Stimulated activated CD4-positive, alpha-beta T cell treated with anti-CD3 and anti-CD28 coated beads, Interleukin-4, amount 100 ng/mL, for 1 hour (primary cell): Measurements from ENCODE around the gene ARHGAP24.
"Not testable (repeated sequence)": the region's sequence is repeated elsewhere in the genome, so short reads cannot be mapped to it uniquely, and the experiment has no call there.

Experiments used
- DNase-seq: peaks from one replicate; pipeline ENCODE4 v3.0.0-alpha.2; 2020

Gene ARHGAP24

DNA sequence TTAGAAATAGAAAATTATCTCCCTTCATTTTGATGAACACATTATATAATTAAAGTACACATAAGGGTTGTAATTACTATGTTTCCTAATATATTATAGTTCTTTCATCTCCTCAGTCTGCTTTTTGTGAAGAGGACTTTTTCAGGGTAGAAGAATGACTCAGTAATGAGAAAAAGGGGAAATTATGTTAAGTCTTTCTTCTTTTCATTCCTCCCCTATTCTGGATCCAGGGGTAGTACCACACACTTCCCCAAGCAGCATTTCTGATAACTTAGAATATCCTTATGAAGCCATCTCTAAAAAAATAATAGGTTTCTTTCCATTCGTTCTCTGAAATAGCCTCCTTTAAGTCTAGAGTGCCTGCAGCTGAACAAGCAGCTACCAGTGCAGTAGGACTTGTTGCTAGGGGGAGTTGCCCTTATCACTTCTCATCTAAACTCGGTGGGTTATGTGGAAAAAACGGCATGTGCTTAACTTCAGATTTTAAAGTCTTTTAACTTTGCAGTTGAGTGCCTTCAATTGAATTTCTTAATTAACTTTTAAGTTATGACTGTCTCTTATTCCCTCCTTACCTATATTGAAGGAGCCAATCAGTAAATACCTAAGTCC lies 184.8 kb downstream of the ARHGAP24 start:
- no peak for DNase-seq

DNA sequence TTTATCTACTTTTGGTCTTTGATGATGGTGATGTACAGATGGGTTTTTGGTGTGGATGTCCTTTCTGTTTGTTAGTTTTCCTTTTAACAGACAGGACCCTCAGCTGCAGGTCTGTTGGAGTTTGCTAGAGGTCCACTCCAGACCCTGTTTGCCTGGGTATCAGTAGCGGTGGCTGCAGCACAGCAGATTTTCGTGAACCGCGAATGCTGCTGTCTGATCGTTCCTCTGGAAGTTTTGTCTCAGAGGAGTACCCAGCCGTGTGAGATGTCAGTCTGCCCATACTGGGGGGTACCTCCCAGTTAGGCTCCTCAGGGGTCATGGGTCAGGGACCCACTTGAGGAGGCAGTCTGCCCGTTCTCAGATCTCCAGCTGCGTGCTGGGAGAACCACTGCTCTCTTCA lies 191.7 kb downstream of the ARHGAP24 start:
- not testable (repeated sequence) for DNase-seq

DNA sequence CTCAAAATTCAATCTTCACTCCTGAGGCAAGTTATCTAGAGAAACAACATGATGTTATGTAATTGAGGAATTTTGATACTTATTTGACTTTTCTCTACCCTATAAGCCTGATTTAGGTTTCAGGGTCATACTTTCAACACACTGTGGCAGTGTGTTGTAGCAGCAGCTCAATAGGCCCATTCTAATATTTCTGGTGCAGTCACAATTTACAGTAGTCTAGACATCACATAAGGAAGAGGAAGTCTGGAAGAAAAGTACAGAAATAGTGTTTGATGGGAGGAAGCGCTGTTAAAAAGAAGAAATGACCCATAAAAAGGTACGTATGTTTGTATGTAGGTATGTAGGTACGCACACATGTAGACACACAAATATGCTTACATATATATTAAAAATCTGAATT lies 194.3 kb downstream of the ARHGAP24 start:
- DNase-seq: no peak

DNA sequence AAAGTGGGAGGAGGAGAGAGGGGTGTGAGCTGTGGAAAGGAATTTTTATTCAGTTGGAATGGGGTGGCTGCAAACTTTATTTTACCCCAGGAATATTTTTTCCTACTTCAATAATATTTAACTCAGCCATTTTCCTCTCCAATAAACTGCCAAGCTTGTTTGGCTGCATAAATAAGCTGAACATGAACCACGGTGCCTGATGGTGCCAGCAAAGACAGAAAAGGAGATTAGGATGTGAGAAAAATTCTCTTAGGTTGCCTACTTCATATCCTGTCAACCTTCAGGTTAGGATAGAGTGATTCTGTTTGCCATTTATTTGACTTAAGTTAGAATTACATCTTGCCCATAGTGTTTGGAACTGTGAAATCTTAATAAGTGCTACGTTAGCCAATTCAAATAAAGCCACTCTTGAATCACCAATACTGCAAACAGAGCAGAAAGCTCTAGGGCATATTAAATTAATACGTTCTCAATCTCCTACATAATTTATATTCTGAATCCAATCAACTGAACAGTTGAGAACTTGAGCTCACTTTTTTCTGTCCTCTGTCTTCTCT lies 195.1 kb downstream of the ARHGAP24 start:
- DNase-seq: no peak

DNA sequence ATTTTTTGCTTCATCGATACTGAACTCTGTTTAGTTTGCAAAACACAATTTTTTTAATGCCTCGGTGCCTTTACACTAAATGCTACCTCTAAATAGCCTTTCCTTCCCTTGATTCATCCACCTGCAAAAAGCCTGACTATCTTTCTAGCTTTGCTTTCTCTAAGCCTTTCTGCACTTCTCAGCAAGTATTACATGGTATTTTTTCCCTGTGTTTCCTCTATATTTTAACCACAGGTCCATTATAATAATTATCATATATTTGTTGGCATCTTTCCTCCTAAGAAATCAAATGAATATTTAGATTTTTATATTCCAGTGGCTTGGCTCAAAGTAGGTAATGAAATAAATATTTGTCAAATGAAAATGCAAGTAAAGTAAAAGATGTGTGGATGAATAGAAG lies 196.2 kb downstream of the ARHGAP24 start:
- no peak for DNase-seq

DNA sequence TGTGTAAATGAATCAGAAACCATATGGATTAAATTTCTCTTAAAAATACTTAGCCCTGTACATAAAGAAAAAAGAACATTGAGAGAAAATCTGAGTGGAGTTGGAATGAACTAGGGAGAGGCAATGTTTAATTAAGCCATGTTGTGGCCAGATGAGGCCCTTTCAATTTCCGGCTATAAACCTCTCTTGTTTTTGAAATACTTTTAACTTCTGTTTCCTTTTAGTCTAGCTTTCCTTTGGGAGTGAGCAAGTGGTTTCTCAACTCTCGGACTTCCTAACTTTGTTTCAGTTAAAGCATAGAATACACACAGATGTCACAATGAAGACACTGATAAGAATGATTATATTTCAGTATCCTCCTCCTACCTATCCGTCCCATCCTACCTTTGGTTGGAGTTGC lies 197.2 kb downstream of the ARHGAP24 start:
- DNase-seq: no peak

DNA sequence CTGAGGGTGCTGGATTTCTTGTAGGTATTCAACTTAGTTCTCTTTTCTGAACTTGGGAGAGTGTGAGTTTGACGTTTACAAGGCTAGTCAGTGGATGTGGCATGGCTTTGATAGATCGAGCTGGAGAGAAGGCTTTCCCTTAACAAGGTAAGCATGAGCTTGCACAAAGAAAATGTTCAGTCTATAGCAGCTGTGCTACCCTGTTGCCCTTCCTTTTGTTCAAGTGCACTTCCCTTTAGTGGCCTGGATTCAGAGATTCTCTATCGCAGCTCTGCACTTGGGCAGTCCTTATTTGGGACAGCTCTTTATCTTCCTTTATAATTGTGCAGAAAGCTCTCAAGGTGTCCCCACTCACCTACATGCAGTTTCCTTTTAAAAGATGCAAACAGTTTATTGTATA lies 198.0 kb downstream of the ARHGAP24 start:
- no peak for DNase-seq

DNA sequence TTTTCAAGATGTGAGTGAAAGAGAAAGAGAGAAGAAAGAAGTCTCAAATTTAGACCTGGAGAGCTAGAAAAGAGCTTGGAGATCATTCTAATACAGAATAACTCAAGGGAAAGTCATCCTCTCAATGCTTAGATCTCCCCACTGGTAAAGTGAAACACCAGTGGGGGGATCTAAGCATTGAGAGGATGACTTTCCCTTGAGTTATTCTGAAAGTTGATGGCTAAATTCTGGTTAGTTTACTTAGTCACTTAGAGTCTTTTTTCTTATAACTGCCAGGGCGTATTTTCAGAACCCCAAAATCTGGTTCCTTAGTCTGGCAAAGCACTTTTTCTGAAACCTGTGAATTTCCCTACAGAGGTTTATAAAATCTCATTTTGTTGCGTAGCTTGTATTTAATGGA lies 198.6 kb downstream of the ARHGAP24 start:
- no peak for DNase-seq

DNA sequence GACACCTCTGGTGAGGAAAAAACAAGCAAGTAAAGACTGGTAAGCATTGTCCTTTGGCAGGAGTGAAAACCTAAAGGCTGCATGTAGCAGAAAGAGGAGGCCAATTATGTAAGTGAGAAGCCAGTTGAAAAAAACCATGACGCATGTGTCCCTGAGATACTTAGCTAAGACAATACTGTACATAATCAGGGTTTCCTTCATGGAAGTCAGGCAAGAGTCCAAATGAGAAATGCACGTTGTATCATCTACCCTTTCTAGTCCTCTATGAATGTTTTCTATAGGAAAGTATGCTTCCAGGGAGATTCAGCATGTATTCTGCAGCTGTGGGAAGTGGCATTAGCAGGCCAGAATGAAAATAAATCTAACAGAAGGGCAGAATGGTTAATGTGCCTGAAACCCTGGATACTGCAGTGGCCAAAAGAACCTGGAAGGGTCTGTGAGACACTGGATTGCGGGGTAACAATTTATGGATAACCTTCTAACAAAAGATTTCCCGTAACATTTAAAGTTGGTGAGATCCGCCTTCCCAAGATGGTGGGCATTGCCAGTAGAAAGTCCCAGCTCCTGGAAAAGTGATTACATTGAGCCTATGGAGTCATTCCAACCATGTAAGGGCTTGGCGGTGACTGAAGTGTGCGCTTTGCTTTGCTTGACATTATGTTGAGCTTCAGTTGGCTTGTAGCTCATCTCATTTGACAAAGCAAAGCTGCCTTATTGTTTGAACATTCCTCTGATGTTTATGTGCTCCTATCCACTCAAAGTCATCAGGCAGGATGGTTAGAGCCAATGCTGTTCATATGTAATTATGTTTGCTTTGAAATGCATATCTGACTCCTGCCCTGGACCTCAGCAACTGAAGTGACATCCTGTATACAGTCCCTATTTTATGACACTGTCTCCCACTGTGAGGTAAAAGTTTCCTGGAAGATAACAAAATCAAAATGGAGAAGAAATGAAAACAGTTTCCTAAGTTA lies 200.4 kb downstream of the ARHGAP24 start:
- DNase-seq: no peak

DNA sequence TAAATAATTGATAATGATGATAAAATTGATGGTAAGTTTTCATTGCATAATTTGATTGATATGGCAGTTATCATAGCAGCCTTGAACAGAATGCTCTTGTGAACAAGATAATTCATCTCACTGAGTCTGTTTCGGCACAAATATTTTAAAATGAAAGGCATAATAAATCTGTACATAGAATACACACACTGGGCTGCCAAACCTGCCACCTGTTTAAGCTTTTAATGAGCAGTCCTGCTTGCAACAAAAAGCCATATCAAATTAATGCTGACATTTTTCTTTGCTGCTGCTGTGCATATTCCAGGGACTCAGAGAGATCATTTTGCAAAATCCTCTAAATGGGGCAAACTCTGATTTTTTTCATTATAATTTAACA lies 201.1 kb downstream of the ARHGAP24 start:
- no peak for DNase-seq

DNA sequence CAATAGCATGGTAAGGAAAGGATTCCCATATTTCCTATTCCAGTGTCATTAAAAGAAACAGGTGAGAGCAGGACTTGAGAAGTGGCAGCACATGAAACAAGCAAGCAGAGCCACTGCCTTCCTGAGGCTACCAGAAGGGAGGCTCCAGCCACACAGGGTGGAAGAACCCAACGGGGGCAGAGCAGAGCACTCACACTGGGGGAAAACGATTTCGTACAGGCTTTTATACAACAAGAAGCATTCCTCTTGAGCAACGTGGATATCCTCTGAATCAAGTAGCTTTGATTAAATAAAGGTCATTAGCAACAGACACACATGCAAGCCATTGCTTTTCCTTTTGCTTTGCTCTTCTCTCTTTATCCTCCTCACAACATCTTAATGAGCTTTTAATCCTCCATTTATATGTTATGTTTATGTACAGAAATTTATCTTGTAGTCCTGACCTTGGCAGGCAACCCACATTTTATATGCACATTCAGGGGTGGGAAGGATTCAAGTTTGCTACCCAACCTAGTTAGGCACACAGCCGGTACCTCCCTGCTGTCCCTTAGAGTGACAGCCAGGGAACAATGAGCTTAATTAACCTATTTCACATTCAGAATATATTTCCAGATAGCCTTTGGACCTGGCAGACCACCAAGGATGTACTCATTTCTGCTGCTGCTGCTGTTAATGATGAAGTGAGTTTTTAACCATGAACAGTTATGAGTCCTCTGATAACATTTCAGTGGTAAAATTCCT lies 202.1 kb downstream of the ARHGAP24 start:
- no peak for DNase-seq

DNA sequence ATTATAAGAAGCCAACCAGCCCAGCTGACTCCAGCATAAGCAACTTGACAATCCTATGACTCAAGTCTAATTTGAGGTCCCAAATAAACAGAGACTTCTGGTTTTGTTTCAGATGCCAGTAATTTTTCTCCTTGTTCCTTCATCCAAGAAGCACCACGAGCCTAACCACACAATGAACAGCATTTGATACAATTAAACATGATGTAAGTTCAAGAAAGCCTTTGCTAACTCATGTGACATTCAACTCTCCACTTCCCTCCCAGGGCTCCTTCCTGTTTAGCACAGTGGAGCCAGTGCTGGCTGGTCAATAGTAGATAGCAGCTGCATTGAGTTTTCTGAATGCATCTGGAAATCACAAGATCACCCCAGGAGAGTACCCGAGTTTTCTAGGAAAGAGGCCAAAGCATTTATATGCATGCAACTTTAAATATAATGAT lies 206.3 kb downstream of the ARHGAP24 start:
- DNase-seq: no peak

DNA sequence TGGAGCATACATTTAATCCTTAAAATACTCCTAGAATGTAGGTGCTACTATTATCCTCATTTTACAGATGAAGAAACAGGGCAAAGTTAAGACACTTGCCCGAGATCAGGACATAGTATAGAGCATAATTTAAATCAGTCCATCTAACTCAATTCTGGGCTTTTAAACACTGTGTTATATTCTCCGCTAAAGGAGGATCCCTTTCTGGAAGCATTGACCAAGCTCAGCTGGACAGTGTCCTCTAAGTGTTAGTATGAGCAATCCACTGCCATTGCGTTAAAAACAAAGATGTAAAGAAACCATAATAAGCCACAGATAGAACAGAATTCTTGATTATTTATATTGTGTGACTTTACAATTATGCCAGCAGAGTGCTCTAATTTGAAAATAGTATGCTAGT lies 207.0 kb downstream of the ARHGAP24 start:
- no peak for DNase-seq

DNA sequence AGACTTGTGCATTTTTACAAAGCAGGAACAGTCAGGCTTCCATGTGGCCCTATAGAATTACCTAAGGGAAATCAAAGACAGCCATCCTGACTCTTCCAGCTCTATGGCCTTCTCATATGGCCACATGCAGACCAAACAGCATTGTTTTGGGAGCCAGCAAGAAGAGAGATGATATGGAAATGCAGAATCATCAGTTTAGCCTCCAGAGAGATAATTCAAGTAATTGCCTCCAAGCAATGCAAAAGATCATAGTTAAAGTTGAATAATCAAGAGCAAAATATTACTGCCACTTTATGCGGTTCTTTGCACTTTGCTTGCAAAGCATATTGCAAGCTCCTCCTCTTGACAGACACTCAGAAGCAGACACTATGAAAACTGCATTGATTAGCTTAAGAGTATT lies 207.4 kb downstream of the ARHGAP24 start:
- no peak for DNase-seq

DNA sequence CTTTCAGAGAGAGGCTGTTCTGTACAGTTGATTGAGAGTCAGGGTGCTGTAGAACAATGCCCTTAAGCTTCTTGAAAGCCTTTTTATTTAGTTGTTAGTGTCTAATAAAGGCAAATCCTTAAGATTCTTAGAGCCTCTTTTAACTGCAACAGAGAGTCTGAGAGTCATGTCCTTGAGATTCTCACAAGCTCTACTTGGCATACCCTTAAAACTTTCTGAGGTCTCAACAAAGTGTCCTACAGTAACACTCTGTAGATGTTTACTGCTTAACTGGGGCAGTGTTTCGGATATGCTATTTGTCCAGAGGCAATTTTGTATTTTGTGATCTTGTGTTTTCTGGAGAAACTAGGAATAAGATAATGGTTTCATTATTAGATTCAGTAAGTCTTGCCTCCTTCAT lies 209.7 kb downstream of the ARHGAP24 start:
- DNase-seq: no peak

DNA sequence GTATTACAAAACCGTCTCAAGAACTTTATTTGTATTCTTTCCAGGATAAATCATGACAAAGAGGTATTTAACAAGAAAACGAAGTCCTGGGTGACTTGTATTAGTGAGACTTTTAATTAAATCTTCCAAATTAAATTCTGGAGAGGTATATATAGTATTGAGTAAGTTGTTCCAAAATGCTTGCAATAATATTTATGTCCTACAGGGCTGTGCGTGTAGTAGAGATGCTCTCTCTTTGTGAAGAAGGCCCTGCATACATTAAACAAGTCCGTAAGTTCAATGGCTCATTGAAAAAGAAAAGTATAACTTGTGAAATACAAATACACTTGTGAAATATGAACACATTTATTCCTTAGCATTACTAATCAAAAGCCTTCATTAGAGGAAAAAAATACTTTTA lies 211.4 kb downstream of the ARHGAP24 start:
- no peak for DNase-seq

DNA sequence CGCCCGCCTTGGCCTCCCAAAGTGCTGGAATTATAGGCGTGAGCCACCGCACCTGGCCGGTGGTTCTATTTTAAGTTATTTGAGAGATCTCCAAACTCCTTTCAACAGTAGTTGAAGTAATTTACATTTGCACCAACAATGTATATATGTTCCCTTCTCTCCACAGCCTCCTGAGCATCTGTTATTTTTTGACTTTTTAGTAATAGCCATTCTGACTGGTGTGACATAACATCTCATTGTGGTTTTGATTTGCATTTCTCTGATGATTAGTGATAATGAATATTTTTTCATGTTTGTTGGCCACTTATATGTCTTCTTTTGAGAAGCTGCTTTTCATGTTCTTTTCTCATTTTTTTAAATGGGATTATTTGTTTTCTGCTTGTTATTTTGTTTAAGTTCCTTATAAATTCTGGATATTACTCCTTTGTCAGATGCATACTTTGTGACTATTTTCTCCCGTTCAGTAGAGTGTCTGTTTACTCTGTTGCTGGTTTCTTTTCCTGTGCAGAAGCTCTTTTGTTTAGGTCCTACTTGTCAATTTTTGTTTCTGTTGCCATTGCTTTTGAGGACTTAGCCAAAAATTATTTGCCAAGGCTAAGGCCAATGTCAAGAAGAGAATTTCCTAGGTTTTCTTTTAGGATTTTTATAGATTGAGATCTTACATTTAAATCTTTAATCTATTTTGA lies 213.2 kb downstream of the ARHGAP24 start:
- no peak for DNase-seq

DNA sequence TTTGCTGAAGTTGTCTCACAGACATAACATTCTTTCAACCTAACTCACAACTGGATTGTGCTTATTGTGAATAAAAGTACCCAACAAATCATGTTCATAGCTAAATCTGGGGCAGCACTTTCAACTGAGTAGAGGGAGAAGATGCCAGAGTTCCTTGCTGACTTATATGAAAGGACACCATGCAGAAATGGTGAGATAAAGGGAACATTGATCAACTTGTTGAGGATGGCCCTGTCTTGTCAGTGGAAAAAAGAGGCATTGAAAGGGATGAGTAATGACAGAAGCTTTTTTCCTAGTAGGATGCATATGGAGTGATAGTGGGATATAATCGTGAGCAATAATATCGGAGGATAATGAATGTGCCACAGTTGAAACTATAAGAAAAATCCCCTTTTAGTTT lies 221.7 kb downstream of the ARHGAP24 start:
- DNase-seq: no peak

DNA sequence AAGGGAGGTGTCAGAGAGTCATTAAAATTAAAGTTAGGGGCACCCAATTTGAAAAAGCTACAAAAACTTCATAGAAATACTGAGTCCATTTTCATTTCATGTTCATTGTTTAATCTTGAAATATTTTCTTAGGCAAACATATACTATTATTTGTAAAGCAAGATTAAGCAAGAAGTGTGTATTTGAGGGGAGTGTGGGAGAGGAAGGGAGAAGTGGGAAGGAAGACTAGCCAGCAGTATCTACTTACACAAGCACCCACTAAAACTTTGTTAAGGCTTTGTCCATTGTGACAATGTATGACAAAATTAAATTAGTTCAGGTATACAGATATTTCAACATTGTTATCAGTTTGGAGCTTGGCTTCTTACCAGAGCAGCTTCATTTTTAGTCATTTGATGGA lies 222.9 kb downstream of the ARHGAP24 start:
- no peak for DNase-seq

DNA sequence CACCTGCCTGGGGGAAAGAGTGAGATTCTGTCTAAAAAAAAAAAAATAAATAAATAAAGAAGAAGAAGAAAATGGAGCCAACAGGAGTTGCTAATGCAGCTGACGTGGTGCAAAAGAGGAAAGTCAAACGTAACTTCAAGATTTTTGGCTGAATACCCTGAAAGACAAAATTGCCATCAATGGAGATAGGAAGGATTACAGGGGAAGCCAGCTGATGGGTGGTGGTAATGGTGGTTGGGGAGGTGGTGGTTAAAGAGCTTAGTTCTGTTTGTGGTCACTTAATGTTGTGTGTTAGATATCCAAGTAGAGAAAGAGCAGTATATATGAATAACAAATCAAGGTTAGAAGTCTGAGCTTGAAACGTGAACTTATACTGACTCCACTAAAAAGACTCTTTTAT lies 225.4 kb downstream of the ARHGAP24 start:
- DNase-seq: no peak

DNA sequence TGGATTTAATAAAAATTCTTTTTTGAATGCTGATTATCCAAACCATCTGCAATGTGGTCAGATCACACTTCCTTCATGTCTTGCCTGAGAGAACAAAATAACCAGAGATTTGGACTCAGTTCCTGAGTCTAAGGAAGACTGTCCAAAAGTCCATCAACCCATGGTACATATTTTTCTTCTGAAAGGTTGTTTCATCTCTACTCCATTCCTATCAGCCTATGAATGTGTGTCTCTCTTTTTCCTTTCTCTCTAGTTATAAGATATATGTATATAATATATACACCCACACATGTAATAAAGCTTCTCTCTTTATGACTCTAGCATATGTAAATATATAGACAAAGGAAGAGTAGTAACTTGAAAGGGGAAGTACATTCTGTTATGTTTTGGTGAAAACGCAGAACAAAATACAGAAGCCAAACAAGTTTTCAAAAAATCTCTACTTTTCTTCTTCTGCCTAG lies 226.9 kb downstream of the ARHGAP24 start:
- no peak for DNase-seq

DNA sequence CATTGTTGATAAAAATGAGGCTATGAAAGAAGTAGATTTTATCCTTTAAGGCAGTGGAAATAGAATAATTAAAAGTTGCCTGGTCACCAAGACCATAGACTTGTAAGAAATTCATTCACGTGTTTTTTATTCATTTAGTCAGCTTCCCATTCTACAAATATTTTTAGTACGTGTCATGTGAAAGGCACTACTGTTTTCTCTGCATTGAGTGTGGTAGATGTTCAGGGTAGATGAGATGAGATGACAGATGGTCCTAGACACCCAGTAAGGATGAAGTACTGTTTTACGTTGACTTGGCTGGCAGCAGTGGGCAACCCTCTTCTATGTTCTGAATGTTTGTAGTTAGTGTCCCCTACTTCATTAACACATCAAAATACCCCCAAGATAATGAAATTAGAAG lies 228.1 kb downstream of the ARHGAP24 start:
- no peak for DNase-seq

DNA sequence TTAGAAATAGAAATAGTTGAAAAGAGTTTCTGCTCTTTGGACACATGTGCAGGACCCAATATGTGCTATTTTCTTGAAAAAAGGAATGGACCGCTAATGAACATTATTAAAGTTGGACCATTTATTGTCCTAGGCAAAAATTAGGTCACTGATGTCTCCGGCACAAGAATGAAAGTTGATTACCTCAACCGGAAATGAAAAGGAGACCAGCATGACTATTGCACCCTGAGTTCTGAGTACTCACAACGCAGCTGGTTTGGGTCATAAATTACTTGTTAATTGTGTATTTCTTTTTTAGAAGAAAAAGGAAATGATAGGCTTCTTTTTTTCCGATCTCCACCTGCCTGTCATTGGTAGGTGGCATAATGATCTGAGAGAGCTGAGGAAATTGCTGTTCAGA lies 232.7 kb downstream of the ARHGAP24 start:
- DNase-seq: no peak
